OCI-LY1 (cell line): Measurements from ENCODE around the gene GRPEL2.

Experiments
- H2AFZ ChIP-seq: fragments of 200-600 bp; sonication (generic), shearing (Covaris generic); 2 replicates; pipeline ENCODE4 v1.6.0; 2014; ENCODE audit warnings: antibody characterized with exemption, mild to moderate bottlenecking, low read length
- H3F3A ChIP-seq: fragments of 200-600 bp; sonication (generic), shearing (Covaris generic); 2 replicates; pipeline ENCODE4 v1.6.0; 2014; ENCODE audit warnings: mild to moderate bottlenecking, antibody characterized with exemption, low read length, moderate library complexity; ENCODE audit not compliant: insufficient read depth
- H3K27ac ChIP-seq: fragments of 200-600 bp; sonication (generic); 2 replicates; pipeline ENCODE4 v1.5.1; 2014; ENCODE audit warnings: low read length, mixed run types, mild to moderate bottlenecking, low read depth; ENCODE audit not compliant: poor library complexity, severe bottlenecking
- H3K27me3 ChIP-seq: fragments of 200-600 bp; sonication (generic); 2 replicates; pipeline ENCODE4 v1.6.0; 2014; ENCODE audit warnings: antibody characterized with exemption, mild to moderate bottlenecking, low read length, moderate library complexity; ENCODE audit not compliant: insufficient read depth
- H3K36me3 ChIP-seq: fragments of 200-600 bp; sonication (generic); 2 replicates; pipeline ENCODE4 v1.6.1; 2014; ENCODE audit warnings: mild to moderate bottlenecking, antibody characterized with exemption, low read length, moderate library complexity, mixed read lengths; ENCODE audit not compliant: insufficient read depth
- H3K4me1 ChIP-seq: fragments of 200-600 bp; sonication (generic); 2 replicates; pipeline ENCODE4 v1.5.1; 2014; ENCODE audit warnings: mild to moderate bottlenecking, low read length, moderate library complexity; ENCODE audit not compliant: insufficient read depth, severe bottlenecking
- H3K4me2 ChIP-seq: fragments of 200-600 bp; sonication (generic), shearing (Covaris generic); 2 replicates; pipeline ENCODE4 v1.6.1; 2014; ENCODE audit warnings: low read length
- H3K4me3 ChIP-seq: fragments of 200-600 bp; sonication (generic); 2 replicates; pipeline ENCODE4 v1.5.1; 2014; ENCODE audit warnings: low read length, low read depth, mild to moderate bottlenecking, mixed read lengths; ENCODE audit not compliant: poor library complexity, severe bottlenecking
- H3K79me2 ChIP-seq: fragments of 200-600 bp; shearing (Covaris generic); 2 replicates; pipeline ENCODE4 v1.6.1; 2016; ENCODE audit warnings: mixed run types, low read length, mixed read lengths; ENCODE audit not compliant: insufficient read depth
- H3K9ac ChIP-seq: fragments of 200-600 bp; sonication (generic), shearing (Covaris generic); 2 replicates; pipeline ENCODE4 v1.6.1; 2014; ENCODE audit warnings: mild to moderate bottlenecking, low read length, mixed read lengths
- H3K9me2 ChIP-seq: fragments of 200-600 bp; sonication (generic), shearing (Covaris generic); 2 replicates; pipeline ENCODE4 v1.6.1; 2014; ENCODE audit warnings: low read depth, mild to moderate bottlenecking, low read length, mixed read lengths
- H3K9me3 ChIP-seq: fragments of 200-600 bp; shearing (Covaris generic); 2 replicates; pipeline ENCODE4 v1.6.1; 2014; ENCODE audit warnings: low read length, mixed read lengths
- H4K20me1 ChIP-seq: fragments of 200-600 bp; sonication (generic), shearing (Covaris generic); 2 replicates; pipeline ENCODE4 v1.6.0; 2016; ENCODE audit warnings: mild to moderate bottlenecking, low read length; ENCODE audit not compliant: insufficient read depth
- EZH2 ChIP-seq: fragments of 200-600 bp; sonication (generic), shearing (Covaris generic); IDR thresholded peaks from 2 replicates; pipeline ENCODE4 v1.8.0; 2017; ENCODE audit warnings: borderline replicate concordance, mixed run types, mild to moderate bottlenecking, antibody characterized with exemption, low read length, moderate library complexity, mixed read lengths
- TF ChIP-seq, protein P1 (sequence below): fragments of 200-600 bp; sonication (generic), shearing (Covaris generic); IDR thresholded peaks from 2 replicates; pipeline ENCODE4 v1.5.1; 2017; ENCODE audit warnings: mild to moderate bottlenecking, antibody characterized with exemption, low read length, moderate library complexity, mixed read lengths

The GRPEL2 gene

DNA sequence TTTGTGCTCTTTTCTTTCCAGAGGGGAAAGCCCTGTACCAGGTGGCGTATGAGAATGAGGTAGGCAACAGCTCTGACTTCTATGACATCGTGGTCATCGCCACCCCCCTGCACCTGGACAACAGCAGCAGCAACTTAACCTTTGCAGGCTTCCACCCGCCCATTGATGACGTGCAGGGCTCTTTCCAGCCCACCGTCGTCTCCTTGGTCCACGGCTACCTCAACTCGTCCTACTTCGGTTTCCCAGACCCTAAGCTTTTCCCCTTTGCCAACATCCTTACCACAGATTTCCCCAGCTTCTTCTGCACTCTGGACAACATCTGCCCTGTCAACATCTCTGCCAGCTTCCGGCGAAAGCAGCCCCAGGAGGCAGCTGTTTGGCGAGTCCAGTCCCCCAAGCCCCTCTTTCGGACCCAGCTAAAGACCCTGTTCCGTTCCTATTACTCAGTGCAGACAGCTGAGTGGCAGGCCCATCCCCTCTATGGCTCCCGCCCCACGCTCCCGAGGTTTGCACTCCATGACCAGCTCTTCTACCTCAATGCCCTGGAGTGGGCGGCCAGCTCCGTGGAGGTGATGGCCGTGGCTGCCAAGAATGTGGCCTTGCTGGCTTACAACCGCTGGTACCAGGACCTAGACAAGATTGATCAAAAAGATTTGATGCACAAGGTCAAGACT, 22.8 kb downstream of the GRPEL2 start:
- Histone ChIP-seq H3K4me1 (peaks cover 10% of the 10 kb centered on the region), H2AFZ (no peak overlapping the region), H3K36me3 (peaks cover 20% of the 10 kb centered on the region; the same call in 1 of the 2 replicates), H3F3A (no peaks in the 10 kb centered on the region), H4K20me1 (no peaks in the 10 kb centered on the region), H3K9me3 (no peaks in the 10 kb centered on the region), H3K27me3 (no peaks in the 10 kb centered on the region), H3K79me2 (no peaks in the 10 kb centered on the region), H3K27ac (no peak overlapping the region), H3K4me3 (no peak overlapping the region), H3K9ac (no peak overlapping the region), H3K9me2 (no peaks in the 10 kb centered on the region), H3K4me2 (no peak overlapping the region)
- TF ChIP-seq, protein P1, sequence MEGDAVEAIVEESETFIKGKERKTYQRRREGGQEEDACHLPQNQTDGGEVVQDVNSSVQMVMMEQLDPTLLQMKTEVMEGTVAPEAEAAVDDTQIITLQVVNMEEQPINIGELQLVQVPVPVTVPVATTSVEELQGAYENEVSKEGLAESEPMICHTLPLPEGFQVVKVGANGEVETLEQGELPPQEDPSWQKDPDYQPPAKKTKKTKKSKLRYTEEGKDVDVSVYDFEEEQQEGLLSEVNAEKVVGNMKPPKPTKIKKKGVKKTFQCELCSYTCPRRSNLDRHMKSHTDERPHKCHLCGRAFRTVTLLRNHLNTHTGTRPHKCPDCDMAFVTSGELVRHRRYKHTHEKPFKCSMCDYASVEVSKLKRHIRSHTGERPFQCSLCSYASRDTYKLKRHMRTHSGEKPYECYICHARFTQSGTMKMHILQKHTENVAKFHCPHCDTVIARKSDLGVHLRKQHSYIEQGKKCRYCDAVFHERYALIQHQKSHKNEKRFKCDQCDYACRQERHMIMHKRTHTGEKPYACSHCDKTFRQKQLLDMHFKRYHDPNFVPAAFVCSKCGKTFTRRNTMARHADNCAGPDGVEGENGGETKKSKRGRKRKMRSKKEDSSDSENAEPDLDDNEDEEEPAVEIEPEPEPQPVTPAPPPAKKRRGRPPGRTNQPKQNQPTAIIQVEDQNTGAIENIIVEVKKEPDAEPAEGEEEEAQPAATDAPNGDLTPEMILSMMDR = no peak
- TF ChIP-seq EZH2 = no peak

- Histone ChIP-seq H3K9me3 (no peaks in the 10 kb centered on the region), H3K79me2 (no peaks in the 10 kb centered on the region), H3K27me3 (no peaks in the 10 kb centered on the region), H3K4me2 (no peak overlapping the region), H3K27ac (no peak overlapping the region), H2AFZ (no peak overlapping the region), H3K4me1 (peaks cover 10% of the 10 kb centered on the region), H3K36me3 (peaks cover 6% of the 10 kb centered on the region; the same call in 1 of the 2 replicates), H4K20me1 (no peaks in the 10 kb centered on the region), H3K9ac (no peak overlapping the region), H3K4me3 (no peak overlapping the region), H3F3A (no peaks in the 10 kb centered on the region), H3K9me2 (no peaks in the 10 kb centered on the region)
- TF ChIP-seq EZH2 = no peak
- TF ChIP-seq, protein P1 = no peak
These were observed 25.6 kb downstream of the GRPEL2 start for GRCh38 chr5:149370878-149371277.

- peaks cover 10% of the 10 kb centered on the region for H3K4me1 ChIP-seq
- H3K27me3 ChIP-seq = no peaks in the 10 kb centered on the region
- H2AFZ ChIP-seq = no peak overlapping the region
- no peak overlapping the region for H3K9ac ChIP-seq
- peaks cover 6% of the 10 kb centered on the region; the same call in 1 of the 2 replicates for H3K36me3 ChIP-seq
- H3K9me3 ChIP-seq = no peaks in the 10 kb centered on the region
- H3F3A ChIP-seq = no peaks in the 10 kb centered on the region
- H3K4me3 ChIP-seq = no peak overlapping the region
- no peak for TF ChIP-seq EZH2
- TF ChIP-seq, protein P1 = peak; percentile 72
- H3K79me2 ChIP-seq = no peaks in the 10 kb centered on the region
- H3K27ac ChIP-seq = no peak overlapping the region
- no peak overlapping the region for H3K4me2 ChIP-seq
- H3K9me2 ChIP-seq = no peaks in the 10 kb centered on the region
- no peaks in the 10 kb centered on the region for H4K20me1 ChIP-seq
These were observed 26.1 kb downstream of the GRPEL2 start for GRCh38 chr5:149371296-149371962.
